Right lobe of liver (tissue), 4 donors: ENCODE measurements around the gene LRP5.

ENCODE experiments used
- POLR2A ChIP-seq: fragments of 450-650 bp; IDR thresholded peaks from one replicate; pipeline ENCODE4 v1.6.1; 2017; ENCODE audit warnings: antibody characterized with exemption, mild to moderate bottlenecking
- TF ChIP-seq, protein P1 (sequence below), 4 donors: fragments of 200-600 bp in 3 of 4; fragments of 450-650 bp in 1 of 4; IDR thresholded peaks; one replicate each; pipeline versions ENCODE4 v1.5.1 to v1.8.0; 2016 to 2022; ENCODE audit warnings: antibody characterized with exemption in 4 of 4, mild to moderate bottlenecking in 2 of 4
- donor health status: DM: no; HTN: no; CAD: no.
- donor health status: DM: no; HTN: no; CAD: no.
- donor health status: DM: no; HTN: yes; CAD: no.

DNA sequence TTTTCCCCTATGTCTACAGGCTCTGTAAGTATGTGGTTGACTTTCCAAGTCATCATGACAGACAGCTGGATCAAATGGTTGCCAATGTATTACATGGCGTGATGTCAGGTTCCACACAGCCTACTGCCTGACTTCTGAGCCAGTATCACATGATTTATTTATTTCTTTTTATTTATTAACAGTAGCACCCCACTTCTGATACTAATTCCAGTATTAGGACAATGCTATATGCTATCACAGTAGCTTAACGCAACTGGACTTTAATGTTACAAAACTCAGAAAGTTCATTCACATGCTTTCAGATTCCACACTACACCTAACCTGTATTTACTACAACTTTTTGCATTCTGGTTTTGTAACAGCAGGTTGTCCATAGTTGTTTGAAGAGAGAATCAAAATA, 22.9 kb upstream of the LRP5 start:
- TF ChIP-seq, protein P1, sequence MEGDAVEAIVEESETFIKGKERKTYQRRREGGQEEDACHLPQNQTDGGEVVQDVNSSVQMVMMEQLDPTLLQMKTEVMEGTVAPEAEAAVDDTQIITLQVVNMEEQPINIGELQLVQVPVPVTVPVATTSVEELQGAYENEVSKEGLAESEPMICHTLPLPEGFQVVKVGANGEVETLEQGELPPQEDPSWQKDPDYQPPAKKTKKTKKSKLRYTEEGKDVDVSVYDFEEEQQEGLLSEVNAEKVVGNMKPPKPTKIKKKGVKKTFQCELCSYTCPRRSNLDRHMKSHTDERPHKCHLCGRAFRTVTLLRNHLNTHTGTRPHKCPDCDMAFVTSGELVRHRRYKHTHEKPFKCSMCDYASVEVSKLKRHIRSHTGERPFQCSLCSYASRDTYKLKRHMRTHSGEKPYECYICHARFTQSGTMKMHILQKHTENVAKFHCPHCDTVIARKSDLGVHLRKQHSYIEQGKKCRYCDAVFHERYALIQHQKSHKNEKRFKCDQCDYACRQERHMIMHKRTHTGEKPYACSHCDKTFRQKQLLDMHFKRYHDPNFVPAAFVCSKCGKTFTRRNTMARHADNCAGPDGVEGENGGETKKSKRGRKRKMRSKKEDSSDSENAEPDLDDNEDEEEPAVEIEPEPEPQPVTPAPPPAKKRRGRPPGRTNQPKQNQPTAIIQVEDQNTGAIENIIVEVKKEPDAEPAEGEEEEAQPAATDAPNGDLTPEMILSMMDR (IDR thresholded peaks at IDR 0.05) = no peak
- no peak for TF ChIP-seq POLR2A
